Activated B cell treated with CpG ODN at 0.5 μM for 24 hours (primary cell): ENCODE results near the gene HOXB4. TPM values are rescaled to one million over a fixed set of nuclear protein-coding genes. Genes with fewer than 3 reads are reported as not detected.

Source experiments
- ATAC-seq: fragments of 200-7000 bp; cut with Tn5 transposase; one replicate; pipeline ENCODE4 v1.10.0; 2021; ENCODE audit warnings: low read depth, mild to moderate bottlenecking, moderate library complexity
- CTCF ChIA-PET: fragments of 350-600 bp; sonication (Branson Sonifier 250); formaldehyde crosslinking; loops from one replicate; lab custom pipeline; 2021; ENCODE audit warnings: antibody characterized with exemption; lab: Charles Lee
- POLR2A ChIA-PET: fragments of 350-600 bp; sonication (Branson Sonifier 250); formaldehyde crosslinking; loops from one replicate; lab custom pipeline; 2021; ENCODE audit warnings: antibody characterized with exemption; lab: Charles Lee
- DNase-seq: peaks from one replicate; pipeline ENCODE4 v3.0.0; 2022
- H3K27ac Mint-ChIP-seq: one replicate; pipeline ENCODE4 v1.8.0; 2020; ENCODE audit warnings: mixed read lengths
- H3K27me3 Mint-ChIP-seq: one replicate; pipeline ENCODE4 v1.8.0; 2021; ENCODE audit warnings: mixed read lengths
- H3K36me3 Mint-ChIP-seq: one replicate; pipeline ENCODE4 v1.8.0; 2021; ENCODE audit warnings: low read depth, mixed read lengths
- H3K4me1 Mint-ChIP-seq: one replicate; pipeline ENCODE4 v1.8.0; 2021; ENCODE audit warnings: mixed read lengths
- H3K4me3 Mint-ChIP-seq: one replicate; pipeline ENCODE4 v1.8.0; 2020; ENCODE audit warnings: mild to moderate bottlenecking, mixed read lengths
- H3K9me3 Mint-ChIP-seq: one replicate; pipeline ENCODE4 v1.8.0; 2020; ENCODE audit warnings: mixed read lengths
- intact Hi-C: fragments of 100-400 bp; cut with micrococcal nuclease; formaldehyde crosslinking; loops from one replicate; pipeline ENCODE4 v1.15.1; 2024
- total RNA-seq: library from RNA; stranded (reverse); gene quantifications from 2 replicates; pipeline ENCODE4 v1.2.3, GENCODE V29; 2022
- TF ChIP-seq, protein P1 (sequence below): fragments of 200-600 bp; IDR thresholded peaks from one replicate; pipeline ENCODE4 v1.8.0; 2022; ENCODE audit warnings: antibody characterized with exemption, mild to moderate bottlenecking

HOXB4 gene
- total RNA-seq, 1 donor from 2014 or later = 1.4 TPM

GRCh38 chr17:48555258-48556228, 22.6 kb downstream of the HOXB4 start:
- ChIA-PET CTCF (interaction anchor here (1.4 kb wide), 1 partner anchor 63 kb away, joined by 3 read pairs; no protein-coding TSS in a partner anchor), POLR2A (no interaction called here)
- DNase-seq (no peak), ATAC-seq (peak; percentile 21)
- H3K27ac Mint-ChIP-seq = no peak overlapping the region
- no peaks in the 10 kb centered on the region for H3K9me3 Mint-ChIP-seq
- H3K27me3 Mint-ChIP-seq = peaks cover 32% of the 10 kb centered on the region
- TF ChIP-seq, protein P1, sequence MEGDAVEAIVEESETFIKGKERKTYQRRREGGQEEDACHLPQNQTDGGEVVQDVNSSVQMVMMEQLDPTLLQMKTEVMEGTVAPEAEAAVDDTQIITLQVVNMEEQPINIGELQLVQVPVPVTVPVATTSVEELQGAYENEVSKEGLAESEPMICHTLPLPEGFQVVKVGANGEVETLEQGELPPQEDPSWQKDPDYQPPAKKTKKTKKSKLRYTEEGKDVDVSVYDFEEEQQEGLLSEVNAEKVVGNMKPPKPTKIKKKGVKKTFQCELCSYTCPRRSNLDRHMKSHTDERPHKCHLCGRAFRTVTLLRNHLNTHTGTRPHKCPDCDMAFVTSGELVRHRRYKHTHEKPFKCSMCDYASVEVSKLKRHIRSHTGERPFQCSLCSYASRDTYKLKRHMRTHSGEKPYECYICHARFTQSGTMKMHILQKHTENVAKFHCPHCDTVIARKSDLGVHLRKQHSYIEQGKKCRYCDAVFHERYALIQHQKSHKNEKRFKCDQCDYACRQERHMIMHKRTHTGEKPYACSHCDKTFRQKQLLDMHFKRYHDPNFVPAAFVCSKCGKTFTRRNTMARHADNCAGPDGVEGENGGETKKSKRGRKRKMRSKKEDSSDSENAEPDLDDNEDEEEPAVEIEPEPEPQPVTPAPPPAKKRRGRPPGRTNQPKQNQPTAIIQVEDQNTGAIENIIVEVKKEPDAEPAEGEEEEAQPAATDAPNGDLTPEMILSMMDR = no peak
- H3K4me3 Mint-ChIP-seq = peak overlapping the region; percentile 53
- H3K36me3 Mint-ChIP-seq = no peaks in the 10 kb centered on the region
- intact Hi-C loops = loop anchor here (5.0 kb wide), 1 partner anchor 33 kb away; no protein-coding TSS in a partner anchor
- H3K4me1 Mint-ChIP-seq = peaks cover 4% of the 10 kb centered on the region

GRCh38 chr17:48554412-48555257, 23.5 kb downstream of the HOXB4 start:
- CTCF ChIA-PET = interaction anchor here (1.4 kb wide), 1 partner anchor 62 kb away, joined by 3 read pairs; no protein-coding TSS in a partner anchor
- intact Hi-C loops = loop anchor here (5.0 kb wide), 1 partner anchor 32 kb away; no protein-coding TSS in a partner anchor
- DNase-seq (no peak), ATAC-seq (no peak)
- POLR2A ChIA-PET = interaction anchor here (0.7 kb wide), 1 partner anchor 50 kb away, joined by 3 read pairs; no protein-coding TSS in a partner anchor
- Mint-ChIP-seq H3K4me1 (peaks cover 4% of the 10 kb centered on the region), H3K27me3 (peaks cover 30% of the 10 kb centered on the region), H3K36me3 (no peaks in the 10 kb centered on the region), H3K4me3 (no peak overlapping the region), H3K27ac (no peak overlapping the region), H3K9me3 (no peaks in the 10 kb centered on the region)
- TF ChIP-seq, protein P1 = no peak

- ChIA-PET CTCF (no interaction called here), POLR2A (no interaction called here)
- DNase-seq (no peak), ATAC-seq (no peak)
- intact Hi-C loops = loop anchor here (2.0 kb wide), 1 partner anchor 13 kb away; no protein-coding TSS in a partner anchor
- no peak overlapping the region for H3K4me3 Mint-ChIP-seq
- TF ChIP-seq, protein P1 = no peak
- H3K27me3 Mint-ChIP-seq = peaks cover 30% of the 10 kb centered on the region
- H3K27ac Mint-ChIP-seq = no peak overlapping the region
- no peaks in the 10 kb centered on the region for H3K36me3 Mint-ChIP-seq
- H3K9me3 Mint-ChIP-seq = no peaks in the 10 kb centered on the region
- H3K4me1 Mint-ChIP-seq = peaks cover 4% of the 10 kb centered on the region
Measured at GRCh38 chr17:48553826-48554225, 24.3 kb downstream of the HOXB4 start.

DNA sequence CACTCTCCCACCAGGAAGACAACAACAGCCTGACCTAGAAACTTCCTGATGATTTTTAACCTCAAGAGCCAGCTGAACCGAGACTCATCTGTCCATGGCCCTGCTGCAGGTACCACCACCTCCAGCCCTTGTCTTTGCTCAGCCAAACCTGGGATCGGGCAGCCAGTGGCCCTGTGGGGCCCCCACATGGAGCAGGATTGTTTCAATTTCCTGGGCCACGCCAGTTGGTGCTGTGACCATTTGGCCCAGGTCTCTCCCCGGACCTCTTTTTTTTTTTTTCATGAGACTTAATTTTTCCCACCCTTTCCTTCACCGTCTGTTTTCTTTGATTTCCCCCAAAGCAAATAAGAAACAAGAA, 25.0 kb downstream of the HOXB4 start:
- no peak overlapping the region for H3K27ac Mint-ChIP-seq
- H3K9me3 Mint-ChIP-seq = no peaks in the 10 kb centered on the region
- ATAC-seq (no peak), DNase-seq (no peak)
- TF ChIP-seq, protein P1 = no peak
- ChIA-PET POLR2A (no interaction called here), CTCF (no interaction called here)
- no peak overlapping the region for H3K4me3 Mint-ChIP-seq
- H3K36me3 Mint-ChIP-seq = no peaks in the 10 kb centered on the region
- H3K4me1 Mint-ChIP-seq = peaks cover 6% of the 10 kb centered on the region
- intact Hi-C loops = loop anchor here (2.0 kb wide), 1 partner anchor 14 kb away; no protein-coding TSS in a partner anchor
- peaks cover 29% of the 10 kb centered on the region for H3K27me3 Mint-ChIP-seq
